ENCODE data around the gene GNLY.

Gene GNLY

DNA sequence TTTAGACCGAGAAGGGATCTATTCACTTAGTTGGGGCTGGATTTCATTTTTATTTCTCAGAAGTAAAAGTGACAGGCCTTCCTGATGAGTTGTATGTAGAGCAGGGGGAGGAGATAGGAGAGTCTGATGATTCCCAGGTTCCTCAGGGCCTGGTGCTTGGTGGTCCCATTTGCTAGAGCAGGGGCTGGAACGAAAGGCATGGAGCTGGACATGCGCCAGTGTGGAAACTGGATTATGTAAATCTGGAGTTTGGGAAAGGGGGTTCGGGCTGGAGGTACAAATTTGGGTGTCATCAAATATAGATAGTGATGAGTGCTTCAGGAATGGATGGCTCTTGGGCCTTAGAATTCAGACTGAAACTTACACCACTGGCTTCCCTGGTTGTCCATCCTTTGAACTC, 27.5 kb downstream of the GNLY start:
- H3K9me3 ChIP-seq, result no peaks in the 10 kb centered on the region
- TF ChIP-seq, protein P1, sequence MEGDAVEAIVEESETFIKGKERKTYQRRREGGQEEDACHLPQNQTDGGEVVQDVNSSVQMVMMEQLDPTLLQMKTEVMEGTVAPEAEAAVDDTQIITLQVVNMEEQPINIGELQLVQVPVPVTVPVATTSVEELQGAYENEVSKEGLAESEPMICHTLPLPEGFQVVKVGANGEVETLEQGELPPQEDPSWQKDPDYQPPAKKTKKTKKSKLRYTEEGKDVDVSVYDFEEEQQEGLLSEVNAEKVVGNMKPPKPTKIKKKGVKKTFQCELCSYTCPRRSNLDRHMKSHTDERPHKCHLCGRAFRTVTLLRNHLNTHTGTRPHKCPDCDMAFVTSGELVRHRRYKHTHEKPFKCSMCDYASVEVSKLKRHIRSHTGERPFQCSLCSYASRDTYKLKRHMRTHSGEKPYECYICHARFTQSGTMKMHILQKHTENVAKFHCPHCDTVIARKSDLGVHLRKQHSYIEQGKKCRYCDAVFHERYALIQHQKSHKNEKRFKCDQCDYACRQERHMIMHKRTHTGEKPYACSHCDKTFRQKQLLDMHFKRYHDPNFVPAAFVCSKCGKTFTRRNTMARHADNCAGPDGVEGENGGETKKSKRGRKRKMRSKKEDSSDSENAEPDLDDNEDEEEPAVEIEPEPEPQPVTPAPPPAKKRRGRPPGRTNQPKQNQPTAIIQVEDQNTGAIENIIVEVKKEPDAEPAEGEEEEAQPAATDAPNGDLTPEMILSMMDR (IDR thresholded peaks at IDR 0.05), result no peak
- H3K27ac ChIP-seq, result no peak overlapping the region
- H3K4me3 ChIP-seq, result no peak overlapping the region
- intact Hi-C loops (cut with DNase I; ENCODE audit: low total_unique reads), result loop anchor here (10.0 kb wide), 1 partner anchor 353 kb away; no protein-coding TSS in a partner anchor
- DNase-seq, result peak in 1 of 2 donors; percentile 54
- H3K4me1 ChIP-seq, result peaks cover 0 to 6% (median 0%) of the 10 kb centered on the region in 4 donors
- H3K27me3 ChIP-seq, result no peaks in the 10 kb centered on the region
- H3K36me3 ChIP-seq, result no peaks in the 10 kb centered on the region

DNA sequence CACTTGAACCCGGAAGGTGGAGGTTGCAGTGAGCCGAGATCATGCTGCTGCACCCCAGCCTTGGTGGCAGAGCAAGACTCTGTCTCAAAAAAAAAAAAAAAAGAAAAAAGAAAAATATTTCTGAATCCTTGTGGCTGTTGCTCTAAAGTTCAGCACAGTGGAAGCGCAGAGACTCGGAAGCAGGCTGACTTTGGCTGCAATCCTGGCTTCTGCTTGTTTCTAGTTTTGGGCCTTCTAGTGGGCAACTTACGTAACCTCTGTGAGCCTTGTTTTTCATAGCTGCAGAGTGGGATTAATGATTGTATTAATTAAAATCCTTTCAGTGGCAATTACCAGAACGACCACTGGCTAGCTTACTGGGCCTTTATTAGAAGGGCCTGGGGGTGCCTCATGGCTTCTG, 28.4 kb downstream of the GNLY start:
- Histone ChIP-seq H3K9me3 (no peaks in the 10 kb centered on the region), H3K27me3 (no peaks in the 10 kb centered on the region), H3K36me3 (no peaks in the 10 kb centered on the region), H3K27ac (no peak overlapping the region), H3K4me1 (peaks cover 0 to 6% (median 0%) of the 10 kb centered on the region in 4 donors), H3K4me3 (no peak overlapping the region)
- intact Hi-C loops (cut with DNase I; ENCODE audit: low total_unique reads), result loop anchor here (10.0 kb wide), 1 partner anchor 352 kb away; no protein-coding TSS in a partner anchor
- TF ChIP-seq, protein P1 (IDR thresholded peaks at IDR 0.05), result no peak
- peak in 1 of 2 donors; percentile 66 for DNase-seq

DNA sequence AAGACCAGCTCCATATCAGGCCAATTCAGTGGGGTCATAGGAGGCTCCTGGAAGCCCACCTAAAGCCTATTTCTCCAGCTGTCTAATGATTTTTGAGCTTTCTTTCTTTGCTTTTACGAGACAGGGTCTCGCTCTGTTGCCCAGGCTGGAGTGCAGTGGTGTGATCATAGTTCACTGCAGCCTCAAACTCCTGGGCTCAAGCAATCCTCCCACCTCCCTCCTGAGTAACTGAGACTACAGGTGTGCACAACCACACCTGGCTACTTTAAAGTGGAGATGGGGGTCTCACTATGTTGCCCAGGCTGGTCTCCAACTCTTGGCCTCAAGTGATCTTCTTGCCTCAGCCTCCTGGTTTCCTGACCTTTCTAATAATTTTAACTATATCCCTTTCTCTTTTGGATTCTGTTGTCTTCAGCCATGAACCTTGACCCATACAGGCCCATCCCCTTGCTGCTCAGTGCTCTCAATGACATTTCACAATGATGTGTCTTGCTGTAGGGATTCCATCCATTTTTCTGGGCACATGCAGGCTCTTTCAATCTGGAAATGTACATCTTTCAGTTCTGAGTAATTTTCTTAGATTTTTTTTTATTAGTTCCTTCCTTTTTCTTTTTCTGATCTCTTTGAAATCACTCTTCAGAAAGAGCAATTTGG, 29.7 kb downstream of the GNLY start:
- no peak for DNase-seq
- H3K27me3 ChIP-seq, result no peaks in the 10 kb centered on the region
- TF ChIP-seq, protein P1 (IDR thresholded peaks at IDR 0.05), result no peak
- intact Hi-C loops (cut with DNase I; ENCODE audit: low total_unique reads), result loop anchor here (10.0 kb wide), 1 partner anchor 351 kb away; no protein-coding TSS in a partner anchor
- no peak overlapping the region for H3K4me3 ChIP-seq
- H3K4me1 ChIP-seq, result peaks cover 0 to 11% (median 3%) of the 10 kb centered on the region in 4 donors
- H3K36me3 ChIP-seq, result no peaks in the 10 kb centered on the region
- no peak overlapping the region for H3K27ac ChIP-seq
- H3K9me3 ChIP-seq, result no peaks in the 10 kb centered on the region

DNA sequence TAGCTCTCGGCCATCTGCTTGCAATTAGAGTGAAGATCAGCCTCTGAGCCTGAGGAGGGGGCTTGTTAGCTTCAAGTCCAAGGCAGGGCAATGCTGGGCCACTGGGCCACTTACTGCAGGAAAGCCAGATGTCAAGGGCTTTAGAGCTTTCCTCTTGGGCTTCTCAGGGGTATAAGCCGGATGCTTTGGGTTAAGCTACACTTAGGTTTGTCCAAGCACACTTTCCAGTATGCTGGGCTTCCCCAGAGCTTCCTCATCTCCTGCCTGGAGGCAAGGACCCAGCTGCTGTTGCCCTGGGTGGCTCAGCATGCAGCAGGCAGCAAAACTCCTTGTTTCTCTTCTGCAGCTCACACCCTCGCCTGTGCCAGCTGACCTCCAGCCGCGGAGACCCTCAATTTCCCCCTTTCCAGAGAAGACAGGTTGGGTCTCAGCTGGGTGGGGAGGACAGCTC, 30.6 kb downstream of the GNLY start:
- H3K36me3 ChIP-seq, result no peaks in the 10 kb centered on the region
- intact Hi-C loops (cut with DNase I; ENCODE audit: low total_unique reads), result loop anchor here (10.0 kb wide), 1 partner anchor 350 kb away; no protein-coding TSS in a partner anchor
- peaks cover 0 to 21% (median 7%) of the 10 kb centered on the region in 4 donors for H3K4me1 ChIP-seq
- no peaks in the 10 kb centered on the region for H3K27me3 ChIP-seq
- TF ChIP-seq, protein P1 (IDR thresholded peaks at IDR 0.05), result no peak
- H3K27ac ChIP-seq, result no peak overlapping the region
- no peaks in the 10 kb centered on the region for H3K9me3 ChIP-seq
- no peak overlapping the region for H3K4me3 ChIP-seq
- peak in 1 of 2 donors; percentile 61 for DNase-seq

DNA sequence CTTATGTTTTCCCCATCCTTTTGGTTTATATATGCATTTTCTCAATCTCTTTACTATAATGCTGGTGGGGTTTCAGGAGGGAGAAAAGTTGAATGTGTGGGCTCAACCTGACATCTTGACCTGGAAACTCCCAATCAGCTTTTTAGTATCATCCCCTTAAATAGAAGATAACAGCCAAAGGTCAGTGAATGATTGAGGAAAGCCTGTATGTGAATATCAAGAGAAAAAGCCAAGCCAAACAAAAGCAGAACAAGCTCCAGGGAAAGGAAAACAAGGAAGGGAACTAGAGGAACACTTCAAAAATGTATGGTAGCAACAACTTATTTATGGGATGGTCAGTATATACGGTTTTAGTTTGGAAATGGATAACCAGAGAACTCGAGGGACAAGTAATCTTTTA, 31.3 kb downstream of the GNLY start:
- Histone ChIP-seq H3K4me3 (no peak overlapping the region), H3K27me3 (no peaks in the 10 kb centered on the region), H3K9me3 (no peaks in the 10 kb centered on the region), H3K27ac (no peak overlapping the region), H3K4me1 (peaks cover 0 to 22% (median 7%) of the 10 kb centered on the region in 4 donors), H3K36me3 (no peaks in the 10 kb centered on the region)
- no peak for DNase-seq
- intact Hi-C loops (cut with DNase I; ENCODE audit: low total_unique reads), result loop anchor here (10.0 kb wide), 1 partner anchor 349 kb away; no protein-coding TSS in a partner anchor
- TF ChIP-seq, protein P1 (IDR thresholded peaks at IDR 0.05), result no peak
